Panc1 (cell line): ENCODE measurements around the gene NGB.

Experiments
- CTCF ChIP-seq: fragments of 450-650 bp; IDR thresholded peaks from 2 replicates; pipeline ENCODE4 v1.5.1; 2017; ENCODE audit warnings: mild to moderate bottlenecking
- POLR2AphosphoS5 ChIP-seq: IDR thresholded peaks from 2 replicates; pipeline ENCODE4 v1.6.1; 2012; ENCODE audit warnings: mild to moderate bottlenecking, low read depth, low read length, moderate library complexity
- REST ChIP-seq, 2 experiments: IDR thresholded peaks; 2 replicates each; pipeline ENCODE4 v1.6.1; 2011 to 2012; ENCODE audit warnings: low read depth in 2 of 2, control low read depth in 1 of 2, low read length in 1 of 2, mild to moderate bottlenecking in 1 of 2, moderate library complexity in 1 of 2; ENCODE audit not compliant: insufficient read depth in 1 of 2
- SIN3A ChIP-seq: IDR thresholded peaks from 2 replicates; pipeline ENCODE4 v1.6.1; 2012; ENCODE audit warnings: low read depth, mild to moderate bottlenecking, low read length, moderate library complexity, borderline replicate concordance; ENCODE audit not compliant: insufficient read depth
- TCF7L2 ChIP-seq: IDR thresholded peaks from 2 replicates; pipeline ENCODE4 v1.6.1; 2011; ENCODE audit warnings: mild to moderate bottlenecking, low read depth, low read length, inconsistent platforms

- no peak for TF ChIP-seq CTCF
- TF ChIP-seq POLR2AphosphoS5, result no peak
- TF ChIP-seq SIN3A, result no peak
- TF ChIP-seq TCF7L2, result no peak
- no peak for TF ChIP-seq REST (IDR thresholded peaks at IDR 0.05; ENCODE audit: insufficient read depth in 1 of 2, low read depth in 2 of 2, low read length in 1 of 2)
Observed at GRCh38 chr14:77314043-77314442, 43.0 kb upstream of the NGB start.
